GM13977 (cell line): Measurements from ENCODE around the gene LCN1.

Experiments used
- DNase-seq: peaks from one replicate; pipeline ENCODE4 v3.0.0; 2012; ENCODE audit warnings: low spot score
- CTCF ChIP-seq: IDR thresholded peaks from 2 replicates; pipeline ENCODE4 v1.5.1; 2012; ENCODE audit warnings: mild to moderate bottlenecking, control low read depth; ENCODE audit not compliant: insufficient read depth; ENCODE audit errors: extremely low read depth, missing control alignments
- in situ Hi-C: fragments of 300-500 bp; cut with MboI; formaldehyde crosslinking; loops from one replicate; pipeline ENCODE4 v1.12.0; 2022; ENCODE audit warnings: low sequenced_read_pairs, low pct_unique_long_range_greater_than_20kb, mixed read lengths, inconsistent platforms; ENCODE audit not compliant: unreplicated experiment

Gene LCN1

GRCh38 chr9:135517407-135517822 is 3.8 kb upstream of the LCN1 start:
- no peak for TF ChIP-seq CTCF
- no peak for DNase-seq
- in situ Hi-C loops, result no loop called here

GRCh38 chr9:135519179-135519971 is 1.9 kb upstream of the LCN1 start:
- TF ChIP-seq CTCF, result no peak
- in situ Hi-C loops, result no loop called here
- no peak for DNase-seq

- no peak for TF ChIP-seq CTCF
- peak; percentile 5 for DNase-seq
- in situ Hi-C loops, result no loop called here
Observed at GRCh38 chr9:135521608-135522095, 412 bp downstream of the LCN1 start.

- in situ Hi-C loops, result no loop called here
- DNase-seq, result no peak
- TF ChIP-seq CTCF, result no peak
Observed at GRCh38 chr9:135522137-135522877, 1.1 kb downstream of the LCN1 start.

GRCh38 chr9:135522931-135523330 is 1.7 kb downstream of the LCN1 start:
- in situ Hi-C loops, result no loop called here
- DNase-seq, result no peak
- TF ChIP-seq CTCF, result no peak

GRCh38 chr9:135523521-135524129 is 2.4 kb downstream of the LCN1 start:
- in situ Hi-C loops, result no loop called here
- DNase-seq, result no peak
- TF ChIP-seq CTCF, result no peak
